PC-9 (cell line): ENCODE data around the gene EWSR1.

ENCODE experiments used
- EZH2 ChIP-seq: fragments of 200-600 bp; sonication (generic); IDR thresholded peaks from 2 replicates; pipeline ENCODE4 v1.8.0; 2017; ENCODE audit warnings: antibody characterized with exemption, low read depth
- TF ChIP-seq, protein P1 (sequence below): fragments of 200-600 bp; sonication (generic); conservative IDR thresholded peaks from 2 replicates; pipeline ENCODE4 v1.6.1; 2017; ENCODE audit warnings: mixed run types, antibody characterized with exemption, mild to moderate bottlenecking, moderate library complexity

DNA sequence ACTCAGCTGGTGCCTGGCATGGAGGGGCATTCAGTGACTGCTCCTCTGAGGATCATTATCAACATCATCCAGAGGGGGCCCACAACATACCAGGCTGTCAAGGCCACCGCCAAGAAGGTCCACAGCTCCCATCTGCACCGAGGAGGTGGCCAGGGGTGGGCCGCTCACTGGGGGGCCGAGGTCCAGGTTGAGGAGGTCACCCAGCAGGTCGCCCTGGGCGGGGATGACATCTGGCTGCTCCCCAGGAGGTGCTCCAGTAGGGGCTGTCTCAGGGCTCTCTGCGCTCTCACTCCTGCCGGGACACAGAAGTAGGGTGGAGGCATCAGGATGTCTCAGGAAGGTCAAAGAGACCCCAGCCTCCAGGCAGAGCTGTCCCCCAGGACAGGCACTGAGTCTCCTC is 72.5 kb downstream of the EWSR1 start:
- no peak for TF ChIP-seq EZH2
- TF ChIP-seq, protein P1, sequence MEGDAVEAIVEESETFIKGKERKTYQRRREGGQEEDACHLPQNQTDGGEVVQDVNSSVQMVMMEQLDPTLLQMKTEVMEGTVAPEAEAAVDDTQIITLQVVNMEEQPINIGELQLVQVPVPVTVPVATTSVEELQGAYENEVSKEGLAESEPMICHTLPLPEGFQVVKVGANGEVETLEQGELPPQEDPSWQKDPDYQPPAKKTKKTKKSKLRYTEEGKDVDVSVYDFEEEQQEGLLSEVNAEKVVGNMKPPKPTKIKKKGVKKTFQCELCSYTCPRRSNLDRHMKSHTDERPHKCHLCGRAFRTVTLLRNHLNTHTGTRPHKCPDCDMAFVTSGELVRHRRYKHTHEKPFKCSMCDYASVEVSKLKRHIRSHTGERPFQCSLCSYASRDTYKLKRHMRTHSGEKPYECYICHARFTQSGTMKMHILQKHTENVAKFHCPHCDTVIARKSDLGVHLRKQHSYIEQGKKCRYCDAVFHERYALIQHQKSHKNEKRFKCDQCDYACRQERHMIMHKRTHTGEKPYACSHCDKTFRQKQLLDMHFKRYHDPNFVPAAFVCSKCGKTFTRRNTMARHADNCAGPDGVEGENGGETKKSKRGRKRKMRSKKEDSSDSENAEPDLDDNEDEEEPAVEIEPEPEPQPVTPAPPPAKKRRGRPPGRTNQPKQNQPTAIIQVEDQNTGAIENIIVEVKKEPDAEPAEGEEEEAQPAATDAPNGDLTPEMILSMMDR = no peak
